Liver (tissue), 9 donors: ENCODE measurements around the gene ST6GALNAC3. TPM values are rescaled to one million over a fixed set of nuclear protein-coding genes. Genes with fewer than 3 reads are reported as not detected.
A peak's percentile ranks its signal among the peaks of the same experiment; 100 is the strongest.

Experiments used
- DNase-seq: peaks from one replicate; pipeline ENCODE4 v3.0.0-alpha.2; 2017; ENCODE audit warnings: low spot score
- H3K27ac ChIP-seq, 2 donors: one replicate each; pipeline ENCODE4 v1.7.0; 2013; ENCODE audit warnings: inconsistent platforms in 2 of 2, low read length in 2 of 2, control low read depth in 1 of 2, low read depth in 1 of 2, mild to moderate bottlenecking in 1 of 2
- H3K27me3 ChIP-seq, 4 donors: one replicate each; pipeline versions ENCODE4 v1.6.1 to v1.7.0; 2013; ENCODE audit warnings: low read length in 3 of 4, inconsistent platforms in 1 of 4, mild to moderate bottlenecking in 1 of 4, moderate library complexity in 1 of 4; ENCODE audit not compliant: control insufficient read depth in 4 of 4, insufficient read depth in 4 of 4
- H3K36me3 ChIP-seq, 4 donors: one replicate each; pipeline versions ENCODE4 v1.6.1 to v1.7.0; 2013; ENCODE audit warnings: low read length in 3 of 4, mild to moderate bottlenecking in 3 of 4, low read depth in 1 of 4, moderate library complexity in 1 of 4; ENCODE audit not compliant: control insufficient read depth in 4 of 4, insufficient read depth in 3 of 4
- H3K4me1 ChIP-seq, 4 donors: one replicate each; pipeline versions ENCODE4 v1.6.1 to v1.7.0; 2013; ENCODE audit warnings: low read length in 3 of 4, mild to moderate bottlenecking in 3 of 4, moderate library complexity in 1 of 4; ENCODE audit not compliant: control insufficient read depth in 4 of 4, insufficient read depth in 4 of 4
- H3K4me3 ChIP-seq, 3 donors: one replicate each; pipeline versions ENCODE4 v1.6.1 to v1.7.0; 2013; ENCODE audit warnings: low read length in 3 of 3, control low read depth in 1 of 3, low read depth in 1 of 3, mild to moderate bottlenecking in 1 of 3
- H3K9ac ChIP-seq, 2 donors: one replicate each; pipeline ENCODE4 v1.7.0; 2013; ENCODE audit warnings: low read length in 2 of 2, mild to moderate bottlenecking in 2 of 2, moderate library complexity in 2 of 2, control low read depth in 1 of 2, low read depth in 1 of 2
- H3K9me3 ChIP-seq, 4 donors: one replicate each; pipeline versions ENCODE4 v1.6.1 to v1.7.0; 2013; ENCODE audit warnings: low read length in 3 of 4; ENCODE audit not compliant: control insufficient read depth in 4 of 4
- EGR1 ChIP-seq, 2 donors: IDR thresholded peaks; 2 replicates each; pipeline ENCODE4 v1.6.1; 2016 to 2018; ENCODE audit warnings: antibody characterized with exemption in 2 of 2, low read depth in 2 of 2
- FOXA1 ChIP-seq: IDR thresholded peaks from 2 replicates; pipeline ENCODE4 v1.6.1; 2016; ENCODE audit warnings: antibody characterized with exemption
- FOXA2 ChIP-seq: IDR thresholded peaks from 2 replicates; pipeline ENCODE4 v1.6.1; 2016; ENCODE audit warnings: antibody characterized with exemption
- GABPA ChIP-seq, 2 donors: IDR thresholded peaks in 1 of 2; conservative IDR thresholded peaks in 1 of 2; 2 replicates each; pipeline ENCODE4 v1.6.1; 2016; ENCODE audit warnings: antibody characterized with exemption in 2 of 2, mild to moderate bottlenecking in 1 of 2, moderate library complexity in 1 of 2
- HNF4A ChIP-seq, 2 donors: conservative IDR thresholded peaks; 2 replicates each; pipeline ENCODE4 v1.6.1; 2016; ENCODE audit warnings: antibody characterized with exemption in 2 of 2, mild to moderate bottlenecking in 2 of 2
- HNF4G ChIP-seq: IDR thresholded peaks from 2 replicates; pipeline ENCODE4 v1.6.1; 2016; ENCODE audit warnings: antibody characterized with exemption
- JUND ChIP-seq, 2 donors: IDR thresholded peaks; 2 replicates each; pipeline ENCODE4 v1.6.1; 2016; ENCODE audit warnings: antibody characterized with exemption in 2 of 2
- MAX ChIP-seq: IDR thresholded peaks from 2 replicates; pipeline ENCODE4 v1.6.1; 2016; ENCODE audit warnings: antibody characterized with exemption
- NR2F2 ChIP-seq: IDR thresholded peaks from 2 replicates; pipeline ENCODE4 v1.6.1; 2016; ENCODE audit warnings: antibody characterized with exemption
- RAD21 ChIP-seq, 2 donors: IDR thresholded peaks; 2 replicates each; pipeline ENCODE4 v1.6.1; 2016; ENCODE audit warnings: antibody characterized with exemption in 2 of 2, mild to moderate bottlenecking in 2 of 2
- REST ChIP-seq: IDR thresholded peaks from 2 replicates; pipeline ENCODE4 v1.6.1; 2016; ENCODE audit warnings: antibody characterized with exemption, mild to moderate bottlenecking
- RXRA ChIP-seq, 2 donors: IDR thresholded peaks; 2 replicates each; pipeline ENCODE4 v1.6.1; 2017 to 2018; ENCODE audit warnings: antibody characterized with exemption in 2 of 2, mild to moderate bottlenecking in 1 of 2
- SP1 ChIP-seq: IDR thresholded peaks from 2 replicates; pipeline ENCODE4 v1.6.1; 2018; ENCODE audit warnings: antibody characterized with exemption, mild to moderate bottlenecking
- TAF1 ChIP-seq: conservative IDR thresholded peaks from 2 replicates; pipeline ENCODE4 v1.6.1; 2016; ENCODE audit warnings: antibody characterized with exemption, mild to moderate bottlenecking
- YY1 ChIP-seq: IDR thresholded peaks from 2 replicates; pipeline ENCODE4 v1.6.1; 2016; ENCODE audit warnings: antibody characterized with exemption, mild to moderate bottlenecking
- WGBS: extraction: QIAGEN DNeasy Blood & Tissue Kit; methylation state at CpG from one replicate; pipeline ENCODE4 v1.1.7; 2013; 5-methylcytosine and 5-hydroxymethylcytosine counted together
- polyA plus RNA-seq, 2 donors: library from polyadenylated mRNA; stranded (reverse) in 1 of 2; unstranded in 1 of 2; fragments of 200-250 nt in 1 of 2; fragments of >200 nt in 1 of 2; fragmentation: Nextera tagmentation in 1 of 2; extraction: Ambion mirVana in 1 of 2; gene quantifications; one replicate each; pipeline versions ENCODE4 v1.2.1 to v1.2.3, GENCODE V29; 2013 to 2015
- total RNA-seq, 2 donors: library from RNA; depleted of rRNA; stranded (reverse); fragments of >200 nt; gene quantifications; one replicate each; pipeline ENCODE4 v1.2.3, GENCODE V29; 2014
- TF ChIP-seq, protein P1 (sequence below): fragments of 150-350 bp; IDR thresholded peaks from 2 replicates; pipeline ENCODE4 v1.5.1; 2017; ENCODE audit warnings: improper control_type of control experiment, low read depth, low read length; ENCODE audit not compliant: missing input control
- TF ChIP-seq, protein P2 (sequence below): IDR thresholded peaks from 2 replicates; pipeline ENCODE4 v1.6.1; 2016; ENCODE audit warnings: antibody characterized with exemption
- TF ChIP-seq, protein P3 (sequence below): IDR thresholded peaks from 2 replicates; pipeline ENCODE4 v1.6.1; 2016; ENCODE audit warnings: antibody characterized with exemption
- donor health status: healthy.
- donor health status: healthy.
- donor health status: healthy.
- donor health status: healthy.
- donor health status: healthy.

The ST6GALNAC3 gene
- total and polyA plus RNA-seq, 4 donors = 1.2 to 5.0 (median 3.2) TPM

- H3K4me1 ChIP-seq = no peaks in the 10 kb centered on the region
- H3K27me3 ChIP-seq = no peaks in the 10 kb centered on the region
- no peak overlapping the region for H3K27ac ChIP-seq
- DNase-seq = no peak
- WGBS = 82% methylated on average over 3 of the region's 3 CpGs
- no peak for TF ChIP-seq MAX
- TF ChIP-seq NR2F2 = no peak
- no peak for TF ChIP-seq GABPA (IDR thresholded peaks at IDR 0.05 in 1 of 2, conservative IDR thresholded peaks at IDR 0.05 in 1 of 2)
- TF ChIP-seq FOXA2 = no peak
- TF ChIP-seq JUND (IDR thresholded peaks at IDR 0.05) = no peak
- TF ChIP-seq, protein P1, sequence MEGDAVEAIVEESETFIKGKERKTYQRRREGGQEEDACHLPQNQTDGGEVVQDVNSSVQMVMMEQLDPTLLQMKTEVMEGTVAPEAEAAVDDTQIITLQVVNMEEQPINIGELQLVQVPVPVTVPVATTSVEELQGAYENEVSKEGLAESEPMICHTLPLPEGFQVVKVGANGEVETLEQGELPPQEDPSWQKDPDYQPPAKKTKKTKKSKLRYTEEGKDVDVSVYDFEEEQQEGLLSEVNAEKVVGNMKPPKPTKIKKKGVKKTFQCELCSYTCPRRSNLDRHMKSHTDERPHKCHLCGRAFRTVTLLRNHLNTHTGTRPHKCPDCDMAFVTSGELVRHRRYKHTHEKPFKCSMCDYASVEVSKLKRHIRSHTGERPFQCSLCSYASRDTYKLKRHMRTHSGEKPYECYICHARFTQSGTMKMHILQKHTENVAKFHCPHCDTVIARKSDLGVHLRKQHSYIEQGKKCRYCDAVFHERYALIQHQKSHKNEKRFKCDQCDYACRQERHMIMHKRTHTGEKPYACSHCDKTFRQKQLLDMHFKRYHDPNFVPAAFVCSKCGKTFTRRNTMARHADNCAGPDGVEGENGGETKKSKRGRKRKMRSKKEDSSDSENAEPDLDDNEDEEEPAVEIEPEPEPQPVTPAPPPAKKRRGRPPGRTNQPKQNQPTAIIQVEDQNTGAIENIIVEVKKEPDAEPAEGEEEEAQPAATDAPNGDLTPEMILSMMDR = no peak
- TF ChIP-seq HNF4G = no peak
- TF ChIP-seq, protein P2, sequence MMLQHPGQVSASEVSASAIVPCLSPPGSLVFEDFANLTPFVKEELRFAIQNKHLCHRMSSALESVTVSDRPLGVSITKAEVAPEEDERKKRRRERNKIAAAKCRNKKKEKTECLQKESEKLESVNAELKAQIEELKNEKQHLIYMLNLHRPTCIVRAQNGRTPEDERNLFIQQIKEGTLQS = no peak
- no peak for TF ChIP-seq EGR1 (IDR thresholded peaks at IDR 0.05; ENCODE audit: low read depth in 2 of 2)
- TF ChIP-seq TAF1 = no peak
- no peak for TF ChIP-seq YY1
- TF ChIP-seq SP1 = no peak
- no peak for TF ChIP-seq RAD21 (IDR thresholded peaks at IDR 0.05)
- TF ChIP-seq RXRA (IDR thresholded peaks at IDR 0.05) = no peak
- TF ChIP-seq REST = no peak
- TF ChIP-seq HNF4A (conservative IDR thresholded peaks at IDR 0.05) = no peak
- TF ChIP-seq, protein P3, sequence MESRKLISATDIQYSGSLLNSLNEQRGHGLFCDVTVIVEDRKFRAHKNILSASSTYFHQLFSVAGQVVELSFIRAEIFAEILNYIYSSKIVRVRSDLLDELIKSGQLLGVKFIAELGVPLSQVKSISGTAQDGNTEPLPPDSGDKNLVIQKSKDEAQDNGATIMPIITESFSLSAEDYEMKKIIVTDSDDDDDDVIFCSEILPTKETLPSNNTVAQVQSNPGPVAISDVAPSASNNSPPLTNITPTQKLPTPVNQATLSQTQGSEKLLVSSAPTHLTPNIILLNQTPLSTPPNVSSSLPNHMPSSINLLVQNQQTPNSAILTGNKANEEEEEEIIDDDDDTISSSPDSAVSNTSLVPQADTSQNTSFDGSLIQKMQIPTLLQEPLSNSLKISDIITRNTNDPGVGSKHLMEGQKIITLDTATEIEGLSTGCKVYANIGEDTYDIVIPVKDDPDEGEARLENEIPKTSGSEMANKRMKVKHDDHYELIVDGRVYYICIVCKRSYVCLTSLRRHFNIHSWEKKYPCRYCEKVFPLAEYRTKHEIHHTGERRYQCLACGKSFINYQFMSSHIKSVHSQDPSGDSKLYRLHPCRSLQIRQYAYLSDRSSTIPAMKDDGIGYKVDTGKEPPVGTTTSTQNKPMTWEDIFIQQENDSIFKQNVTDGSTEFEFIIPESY = no peak
- no peak for TF ChIP-seq FOXA1
- H3K9ac ChIP-seq = no peak overlapping the region
- H3K36me3 ChIP-seq = no peaks in the 10 kb centered on the region
- H3K9me3 ChIP-seq = no peaks in the 10 kb centered on the region
- H3K4me3 ChIP-seq = no peak overlapping the region
These were observed 63.2 kb downstream of the ST6GALNAC3 start for GRCh38 chr1:76137746-76138145.

GRCh38 chr1:76138217-76138616 is 63.7 kb downstream of the ST6GALNAC3 start:
- Histone ChIP-seq H3K9me3 (no peaks in the 10 kb centered on the region), H3K36me3 (no peaks in the 10 kb centered on the region), H3K4me3 (no peak overlapping the region), H3K27ac (no peak overlapping the region), H3K4me1 (no peaks in the 10 kb centered on the region), H3K27me3 (no peaks in the 10 kb centered on the region), H3K9ac (no peak overlapping the region)
- TF ChIP-seq, protein P3 = no peak
- TF ChIP-seq EGR1 (IDR thresholded peaks at IDR 0.05; ENCODE audit: low read depth in 2 of 2) (no peak), YY1 (no peak), FOXA2 (no peak), RAD21 (IDR thresholded peaks at IDR 0.05) (no peak), HNF4A (conservative IDR thresholded peaks at IDR 0.05) (no peak), NR2F2 (peak; percentile 95), SP1 (peak; percentile 64)
- 68% methylated on average over 1 of the region's 1 CpG for WGBS
- no peak for DNase-seq
